Activated CD8-positive, alpha-beta memory T cell treated with anti-CD3 and anti-CD28 coated beads for 24 hours (primary cell): ENCODE measurements around the gene AP3B1.

Source experiments
- DNase-seq: peaks from one replicate; pipeline ENCODE4 v3.0.0-alpha.2; 2020

Gene AP3B1

GRCh38 chr5:77960305-77960704 is 334.2 kb downstream of the AP3B1 start:
- no peak for DNase-seq

GRCh38 chr5:77958642-77959330 is 335.7 kb downstream of the AP3B1 start:
- DNase-seq, result no peak

- DNase-seq, result no peak
Observed at GRCh38 chr5:77957931-77958521, 336.5 kb downstream of the AP3B1 start.

GRCh38 chr5:77957516-77957915 is 337.0 kb downstream of the AP3B1 start:
- DNase-seq, result no peak

GRCh38 chr5:77957081-77957480 is 337.4 kb downstream of the AP3B1 start:
- no peak for DNase-seq

- DNase-seq, result no peak
Observed at GRCh38 chr5:77955577-77955976, 338.9 kb downstream of the AP3B1 start.

GRCh38 chr5:77953374-77953773 is 341.1 kb downstream of the AP3B1 start:
- no peak for DNase-seq

- no peak for DNase-seq
Observed at GRCh38 chr5:77952636-77953212, 341.8 kb downstream of the AP3B1 start.
